ENCODE results near the gene ATP13A3. TPM values are rescaled to one million over a fixed set of nuclear protein-coding genes. Genes with fewer than 3 reads are reported as not detected.

ATP13A3 gene
- total and polyA plus RNA-seq, 10 donors: 10.3 to 142 (median 81.6) TPM

GRCh38 chr3:194423317-194423716 lies 63.5 kb downstream of the ATP13A3 start:
- peaks cover 0 to 4% (median 0%) of the 10 kb centered on the region in 6 donors for H3K4me1 ChIP-seq
- no peak for DNase-seq
- intact Hi-C loops (cut with DNase I; ENCODE audit: low total_unique reads): no loop called here
- peaks cover 0 to 90% (median 43%) of the 10 kb centered on the region in 6 donors for H3K36me3 ChIP-seq
- WGBS, 5 donors: 90 to 99% (median 95%) methylated on average over 3 of the region's 3 CpGs
- no peaks in the 10 kb centered on the region for H3K27me3 ChIP-seq (replicated peaks in 1 of 7)
- TF ChIP-seq POLR2AphosphoS5 (IDR thresholded peaks at IDR 0.05) (no peak), POLR2A (IDR thresholded peaks at IDR 0.05) (no peak)
- no peak overlapping the region for H3K4me3 ChIP-seq
- H3K27ac ChIP-seq: no peak overlapping the region
- no peaks in the 10 kb centered on the region for H3K9me3 ChIP-seq

DNA sequence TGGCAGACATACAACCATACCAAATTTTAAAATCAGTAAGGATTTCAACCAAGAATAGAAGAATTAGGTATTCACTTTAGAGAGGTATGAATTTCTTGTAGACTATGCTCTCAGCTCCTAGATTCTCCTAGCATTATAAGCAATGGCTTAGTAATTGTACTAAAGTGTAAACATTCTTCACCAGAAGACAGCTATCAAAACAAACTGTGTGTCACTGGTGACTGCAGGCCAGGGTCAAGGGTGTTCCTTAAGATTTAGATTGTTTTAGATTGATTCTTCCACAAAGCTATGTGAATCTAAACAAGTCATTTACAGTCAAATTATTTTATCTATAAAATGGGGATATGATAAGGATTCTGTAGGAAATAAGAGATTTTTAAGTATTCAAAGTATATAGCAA lies 64.6 kb downstream of the ATP13A3 start:
- Histone ChIP-seq H3K4me3 (no peak overlapping the region), H3K27me3 (replicated peaks in 1 of 7) (no peaks in the 10 kb centered on the region), H3K9me3 (no peaks in the 10 kb centered on the region), H3K36me3 (peaks cover 0 to 86% (median 36%) of the 10 kb centered on the region in 6 donors), H3K27ac (no peak overlapping the region), H3K4me1 (peaks cover 0 to 4% (median 0%) of the 10 kb centered on the region in 6 donors)
- intact Hi-C loops (cut with DNase I; ENCODE audit: low total_unique reads): no loop called here
- DNase-seq: no peak
- TF ChIP-seq POLR2AphosphoS5 (IDR thresholded peaks at IDR 0.05) (no peak), POLR2A (IDR thresholded peaks at IDR 0.05) (no peak)
- TF ChIP-seq, protein P1, sequence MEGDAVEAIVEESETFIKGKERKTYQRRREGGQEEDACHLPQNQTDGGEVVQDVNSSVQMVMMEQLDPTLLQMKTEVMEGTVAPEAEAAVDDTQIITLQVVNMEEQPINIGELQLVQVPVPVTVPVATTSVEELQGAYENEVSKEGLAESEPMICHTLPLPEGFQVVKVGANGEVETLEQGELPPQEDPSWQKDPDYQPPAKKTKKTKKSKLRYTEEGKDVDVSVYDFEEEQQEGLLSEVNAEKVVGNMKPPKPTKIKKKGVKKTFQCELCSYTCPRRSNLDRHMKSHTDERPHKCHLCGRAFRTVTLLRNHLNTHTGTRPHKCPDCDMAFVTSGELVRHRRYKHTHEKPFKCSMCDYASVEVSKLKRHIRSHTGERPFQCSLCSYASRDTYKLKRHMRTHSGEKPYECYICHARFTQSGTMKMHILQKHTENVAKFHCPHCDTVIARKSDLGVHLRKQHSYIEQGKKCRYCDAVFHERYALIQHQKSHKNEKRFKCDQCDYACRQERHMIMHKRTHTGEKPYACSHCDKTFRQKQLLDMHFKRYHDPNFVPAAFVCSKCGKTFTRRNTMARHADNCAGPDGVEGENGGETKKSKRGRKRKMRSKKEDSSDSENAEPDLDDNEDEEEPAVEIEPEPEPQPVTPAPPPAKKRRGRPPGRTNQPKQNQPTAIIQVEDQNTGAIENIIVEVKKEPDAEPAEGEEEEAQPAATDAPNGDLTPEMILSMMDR (IDR thresholded peaks at IDR 0.05 in 8 of 11, conservative IDR thresholded peaks at IDR 0.05 in 3 of 11): no peak

DNA sequence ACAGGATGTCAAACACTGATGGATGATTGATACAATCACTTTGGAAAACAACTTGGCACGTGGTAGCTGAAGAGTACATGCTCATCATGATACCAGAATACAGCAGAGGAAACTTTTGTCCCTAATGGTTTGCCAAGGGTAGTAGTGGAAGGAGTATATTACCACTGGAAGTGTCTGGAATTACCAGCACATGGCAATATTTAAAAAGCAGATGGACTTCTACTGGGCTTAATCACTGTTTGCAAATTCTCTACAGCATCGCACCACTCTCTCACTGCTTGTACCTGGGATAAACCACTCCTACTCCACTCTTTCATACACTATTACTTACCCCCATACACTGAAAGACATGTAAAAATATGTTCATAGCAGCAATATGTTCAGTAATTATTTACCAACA lies 68.1 kb downstream of the ATP13A3 start:
- no peak for DNase-seq
- TF ChIP-seq, protein P1 (IDR thresholded peaks at IDR 0.05 in 8 of 11, conservative IDR thresholded peaks at IDR 0.05 in 3 of 11): no peak
- TF ChIP-seq POLR2AphosphoS5 (IDR thresholded peaks at IDR 0.05) (no peak), POLR2A (IDR thresholded peaks at IDR 0.05) (no peak)
- H3K9me3 ChIP-seq: no peaks in the 10 kb centered on the region
- H3K4me3 ChIP-seq: no peak overlapping the region
- 95 to 100% (median 96%) methylated on average over 2 of the region's 2 CpGs for WGBS, 5 donors
- H3K27ac ChIP-seq: no peak overlapping the region
- H3K4me1 ChIP-seq: peaks cover 0 to 4% (median 0%) of the 10 kb centered on the region in 6 donors
- H3K36me3 ChIP-seq: peaks cover 0 to 74% (median 10%) of the 10 kb centered on the region in 6 donors
- H3K27me3 ChIP-seq (replicated peaks in 1 of 7): no peaks in the 10 kb centered on the region
- intact Hi-C loops (cut with DNase I; ENCODE audit: low total_unique reads): no loop called here

DNA sequence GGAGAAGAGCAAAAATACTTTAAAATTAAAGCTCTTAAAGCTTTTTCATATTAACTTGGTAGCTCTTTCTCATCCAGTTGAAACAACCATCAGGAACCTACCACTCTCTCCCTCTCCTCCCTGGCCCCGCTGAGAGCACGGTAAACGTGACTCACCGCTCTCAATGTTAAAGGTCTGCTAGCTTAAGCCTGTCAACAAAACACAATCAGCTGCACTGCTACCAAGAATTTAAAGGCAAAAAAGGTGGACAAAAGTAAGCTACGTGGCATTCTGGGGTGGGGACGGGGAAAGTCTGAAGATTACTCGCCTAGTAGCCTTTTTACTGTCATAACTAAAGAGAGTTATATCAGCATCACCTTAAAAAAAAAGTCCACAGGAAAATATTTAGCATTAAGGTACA lies 79.4 kb downstream of the ATP13A3 start:
- Histone ChIP-seq H3K36me3 (peaks cover 0 to 71% (median 12%) of the 10 kb centered on the region in 6 donors), H3K27ac (no peak overlapping the region), H3K4me3 (no peak overlapping the region), H3K9me3 (no peaks in the 10 kb centered on the region), H3K27me3 (replicated peaks in 1 of 7) (no peaks in the 10 kb centered on the region), H3K4me1 (no peaks in the 10 kb centered on the region)
- intact Hi-C loops (cut with DNase I; ENCODE audit: low total_unique reads): no loop called here
- DNase-seq: no peak
- WGBS, 5 donors: 82 to 96% (median 92%) methylated on average over 7 of the region's 7 CpGs
- TF ChIP-seq, protein P1 (IDR thresholded peaks at IDR 0.05 in 8 of 11, conservative IDR thresholded peaks at IDR 0.05 in 3 of 11): no peak
- TF ChIP-seq POLR2AphosphoS5 (IDR thresholded peaks at IDR 0.05): no peak
- TF ChIP-seq POLR2A (IDR thresholded peaks at IDR 0.05): no peak

DNA sequence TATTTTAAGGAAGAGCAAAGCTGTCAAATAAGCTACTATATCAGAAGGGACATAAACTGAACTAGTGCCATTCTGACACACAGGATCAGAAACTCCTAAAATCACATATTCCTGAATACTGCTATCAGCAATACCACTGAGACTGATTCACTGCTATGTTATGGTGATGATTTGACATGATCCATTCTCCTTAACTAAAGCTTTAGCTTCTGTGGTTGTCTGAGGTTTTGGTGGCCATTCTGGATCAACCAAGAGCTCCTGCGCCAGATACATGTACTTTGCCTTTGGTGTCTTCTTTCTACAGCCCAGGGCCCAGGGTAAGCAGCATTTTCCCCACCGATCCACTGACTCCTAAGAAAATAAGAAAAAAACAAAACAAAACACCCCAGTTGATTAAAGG lies 81.0 kb downstream of the ATP13A3 start:
- TF ChIP-seq POLR2A (IDR thresholded peaks at IDR 0.05): no peak
- TF ChIP-seq, protein P1 (IDR thresholded peaks at IDR 0.05 in 8 of 11, conservative IDR thresholded peaks at IDR 0.05 in 3 of 11): no peak
- TF ChIP-seq POLR2AphosphoS5 (IDR thresholded peaks at IDR 0.05): no peak
- Histone ChIP-seq H3K36me3 (peaks cover 0 to 54% (median 10%) of the 10 kb centered on the region in 6 donors), H3K27ac (no peak overlapping the region), H3K4me3 (no peak overlapping the region), H3K9me3 (no peaks in the 10 kb centered on the region), H3K27me3 (replicated peaks in 1 of 7) (no peaks in the 10 kb centered on the region), H3K4me1 (no peaks in the 10 kb centered on the region)
- intact Hi-C loops (cut with DNase I; ENCODE audit: low total_unique reads): no loop called here
- WGBS, 5 donors: 94 to 100% (median 98%) methylated on average over 2 of the region's 2 CpGs
- DNase-seq: no peak

Data from spleen (tissue), 11 donors.